T47D (cell line): ENCODE data around the gene IL4I1.

Experiments
- DNase-seq, 2 experiments: peaks; one replicate each; pipeline versions ENCODE4 v3.0.0 to v3.0.0-alpha.2; 2011 to 2012; ENCODE audit warnings: low read depth in 1 of 2, low spot score in 1 of 2
- JUND ChIP-seq: IDR thresholded peaks from 2 replicates; pipeline ENCODE4 v1.6.1; 2012; ENCODE audit warnings: low read depth
- in situ Hi-C: cut with HindIII; loops from 2 replicates; pipeline ENCODE4 v1.10.0; 2016; ENCODE audit warnings: low sequenced_read_pairs, low pct_unique_long_range_greater_than_20kb

IL4I1 gene

GRCh38 chr19:49872245-49873128 lies 24.2 kb downstream of the IL4I1 start:
- in situ Hi-C loops: no loop called here
- DNase-seq: no peak
- no peak for TF ChIP-seq JUND

DNA sequence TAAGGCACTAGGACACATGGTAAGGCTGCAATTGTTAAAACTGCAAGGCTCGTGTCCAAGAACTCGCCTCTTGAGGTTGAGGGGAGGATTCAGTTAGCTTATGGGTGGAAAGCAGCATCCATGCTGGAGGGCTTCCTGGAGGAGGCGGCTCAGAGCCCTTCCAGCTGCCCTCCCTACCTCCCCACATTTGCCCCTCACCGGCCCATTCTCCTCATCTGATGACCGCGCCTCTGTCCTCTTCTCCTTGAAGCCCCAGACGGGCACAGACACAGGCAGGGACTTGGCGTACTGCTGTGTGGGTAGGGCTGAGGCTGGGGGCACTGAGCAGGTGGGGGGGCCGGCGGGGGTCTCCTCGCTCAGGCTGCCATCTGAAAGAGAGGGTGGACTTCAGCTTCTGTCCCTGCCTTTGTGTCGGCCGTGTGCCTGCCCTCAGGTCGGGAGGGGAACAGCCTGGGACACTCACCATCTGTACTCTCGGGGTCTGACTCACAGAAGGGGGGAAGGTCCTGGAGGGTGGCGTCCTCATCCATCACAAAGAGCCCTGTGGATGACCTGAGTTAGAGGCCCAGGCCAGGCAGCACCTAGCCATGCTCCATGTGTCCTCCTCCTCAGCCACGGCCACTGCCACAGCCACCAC lies 25.2 kb downstream of the IL4I1 start:
- no peak for DNase-seq
- in situ Hi-C loops: no loop called here
- TF ChIP-seq JUND: no peak

- DNase-seq: no peak
- no peak for TF ChIP-seq JUND
- in situ Hi-C loops: no loop called here
Observed at GRCh38 chr19:49870309-49870901, 26.3 kb downstream of the IL4I1 start.

GRCh38 chr19:49869484-49870308 lies 27.0 kb downstream of the IL4I1 start:
- in situ Hi-C loops: no loop called here
- peak; percentile 92 to 99 for DNase-seq
- no peak for TF ChIP-seq JUND

DNA sequence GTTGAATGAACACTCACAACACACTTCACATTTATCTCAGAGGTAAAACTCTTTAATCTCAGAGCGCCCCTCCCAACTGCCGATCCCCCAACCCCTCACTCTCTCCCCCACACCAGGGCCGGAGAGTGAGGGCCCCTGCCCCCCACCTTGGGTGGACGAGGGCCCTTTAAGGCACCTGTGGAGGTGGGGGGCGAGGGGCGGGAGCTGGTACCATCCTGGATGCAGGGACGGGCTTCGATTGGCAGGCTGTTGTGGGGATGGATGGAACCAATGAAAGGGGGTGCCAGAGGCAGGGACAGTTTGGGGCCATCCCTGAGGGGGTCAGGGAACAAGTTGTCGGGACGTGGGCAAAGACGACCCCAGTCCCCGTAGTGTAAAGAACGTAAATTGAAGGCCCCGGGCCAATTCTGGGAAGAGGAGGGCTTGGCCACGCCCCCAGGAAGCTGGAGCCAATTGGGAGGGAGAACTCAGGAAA lies 27.6 kb downstream of the IL4I1 start:
- in situ Hi-C loops: no loop called here
- no peak for TF ChIP-seq JUND
- no peak for DNase-seq

- in situ Hi-C loops: no loop called here
- TF ChIP-seq JUND: no peak
- peak; percentile 82 to 89 for DNase-seq
Observed at GRCh38 chr19:49866933-49867782, 29.5 kb downstream of the IL4I1 start, which contains the start of gene PNKP. Gene PNKP, minus strand, starts transcription at chr19:49867576. Its CDS starts 372 bp downstream, at chr19:49867204.

DNA sequence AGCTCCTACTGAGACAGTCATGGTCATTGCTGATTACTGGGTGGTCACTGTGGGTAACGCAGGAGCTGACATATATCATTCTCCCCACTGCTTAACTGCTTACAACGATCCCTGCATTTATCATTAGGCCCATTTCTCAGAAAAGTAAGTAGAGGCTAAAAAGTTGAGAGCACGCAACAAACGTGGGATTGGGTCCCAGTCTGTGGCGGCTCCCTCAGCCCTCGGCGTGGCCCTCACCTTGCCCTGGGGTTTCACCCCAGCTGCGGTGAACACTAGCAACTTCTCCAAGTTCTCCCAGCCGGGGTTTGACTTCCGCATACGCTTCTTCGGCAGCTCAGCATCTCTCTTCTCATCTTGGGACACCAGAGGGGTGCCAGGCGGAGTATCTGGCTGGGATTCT lies 31.8 kb downstream of the IL4I1 start:
- TF ChIP-seq JUND: no peak
- DNase-seq: no peak
- in situ Hi-C loops: no loop called here

DNA sequence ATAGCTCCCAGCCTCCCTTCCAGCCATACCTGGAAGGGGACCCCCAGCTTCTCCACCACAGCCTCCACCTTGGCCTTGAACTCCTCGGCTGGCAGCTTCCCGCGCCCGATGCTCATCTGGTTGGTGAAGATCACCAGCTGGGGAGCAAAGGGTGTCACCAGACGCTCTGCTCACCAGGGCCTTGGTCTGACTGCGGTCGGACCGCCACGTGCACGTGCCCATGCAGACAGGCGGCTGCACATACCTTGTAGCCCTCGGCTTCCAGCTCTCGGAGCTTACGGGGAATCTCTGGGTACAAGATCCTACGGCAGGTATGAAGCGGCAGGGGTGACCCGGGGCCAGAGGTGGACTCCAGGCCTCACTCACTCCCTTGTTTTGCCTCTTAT lies 32.8 kb downstream of the IL4I1 start:
- DNase-seq: no peak
- TF ChIP-seq JUND: no peak
- in situ Hi-C loops: no loop called here

GRCh38 chr19:49863254-49863934 lies 33.3 kb downstream of the IL4I1 start:
- no peak for TF ChIP-seq JUND
- in situ Hi-C loops: no loop called here
- DNase-seq: no peak

GRCh38 chr19:49862391-49863253 lies 34.1 kb downstream of the IL4I1 start:
- DNase-seq: no peak
- TF ChIP-seq JUND: no peak
- in situ Hi-C loops: no loop called here
